AG09309 (cell line): ENCODE data around the gene TXNL4A.
"Not testable (repeated sequence)": the region's sequence is repeated elsewhere in the genome, so short reads cannot be mapped to it uniquely, and the experiment has no call there.

Experiments
- DNase-seq: peaks from one replicate; pipeline ENCODE4 v3.0.0-alpha.2; 2010; ENCODE audit warnings: low read depth
- H3K4me3 ChIP-seq: 2 replicates; pipeline ENCODE4 v1.5.1; 2011; ENCODE audit warnings: mild to moderate bottlenecking, low read depth, low read length, moderate library complexity; ENCODE audit not compliant: control insufficient read depth
- TF ChIP-seq, protein P1 (sequence below): IDR thresholded peaks from 2 replicates; pipeline ENCODE4 v1.5.1; 2011; ENCODE audit warnings: mild to moderate bottlenecking, low read depth, low read length, inconsistent platforms; ENCODE audit not compliant: insufficient read depth, control insufficient read depth; ENCODE audit errors: missing control alignments

The TXNL4A gene

DNA sequence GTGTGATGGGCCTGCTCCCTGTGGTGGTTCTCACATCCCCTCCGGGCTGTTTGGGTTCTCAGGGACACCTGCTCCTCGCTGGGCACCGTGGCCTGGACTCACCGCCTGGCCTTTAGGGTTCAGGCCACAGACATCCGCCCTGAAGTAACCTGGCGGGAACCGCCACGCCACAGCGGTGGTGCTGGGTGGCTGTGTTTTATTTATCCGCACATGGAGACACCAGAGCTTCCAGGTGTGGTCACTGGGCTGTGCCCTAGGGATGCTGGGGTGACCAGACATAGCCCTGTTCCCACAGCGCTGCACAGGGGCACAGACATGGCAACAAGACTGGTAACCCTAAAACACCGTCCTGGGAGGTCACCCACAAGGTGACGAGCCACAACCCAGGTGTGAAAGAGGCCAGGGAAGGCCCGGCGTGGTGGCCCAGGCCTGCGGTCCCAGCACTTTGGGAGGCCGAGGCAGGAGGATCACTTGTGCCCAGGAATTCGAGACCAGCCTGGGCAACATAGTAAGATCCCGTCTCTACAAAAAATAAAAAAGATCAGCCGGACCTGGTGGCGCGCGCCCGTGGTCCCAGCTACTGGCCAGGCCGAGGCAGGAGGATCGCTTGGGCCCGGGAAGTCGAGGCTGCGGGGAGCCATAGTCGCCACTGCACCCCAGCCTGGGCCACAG, 24.6 kb downstream of the TXNL4A start:
- TF ChIP-seq, protein P1, sequence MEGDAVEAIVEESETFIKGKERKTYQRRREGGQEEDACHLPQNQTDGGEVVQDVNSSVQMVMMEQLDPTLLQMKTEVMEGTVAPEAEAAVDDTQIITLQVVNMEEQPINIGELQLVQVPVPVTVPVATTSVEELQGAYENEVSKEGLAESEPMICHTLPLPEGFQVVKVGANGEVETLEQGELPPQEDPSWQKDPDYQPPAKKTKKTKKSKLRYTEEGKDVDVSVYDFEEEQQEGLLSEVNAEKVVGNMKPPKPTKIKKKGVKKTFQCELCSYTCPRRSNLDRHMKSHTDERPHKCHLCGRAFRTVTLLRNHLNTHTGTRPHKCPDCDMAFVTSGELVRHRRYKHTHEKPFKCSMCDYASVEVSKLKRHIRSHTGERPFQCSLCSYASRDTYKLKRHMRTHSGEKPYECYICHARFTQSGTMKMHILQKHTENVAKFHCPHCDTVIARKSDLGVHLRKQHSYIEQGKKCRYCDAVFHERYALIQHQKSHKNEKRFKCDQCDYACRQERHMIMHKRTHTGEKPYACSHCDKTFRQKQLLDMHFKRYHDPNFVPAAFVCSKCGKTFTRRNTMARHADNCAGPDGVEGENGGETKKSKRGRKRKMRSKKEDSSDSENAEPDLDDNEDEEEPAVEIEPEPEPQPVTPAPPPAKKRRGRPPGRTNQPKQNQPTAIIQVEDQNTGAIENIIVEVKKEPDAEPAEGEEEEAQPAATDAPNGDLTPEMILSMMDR, result no peak
- H3K4me3 ChIP-seq, result peak overlapping the region; percentile 80
- no peak for DNase-seq

DNA sequence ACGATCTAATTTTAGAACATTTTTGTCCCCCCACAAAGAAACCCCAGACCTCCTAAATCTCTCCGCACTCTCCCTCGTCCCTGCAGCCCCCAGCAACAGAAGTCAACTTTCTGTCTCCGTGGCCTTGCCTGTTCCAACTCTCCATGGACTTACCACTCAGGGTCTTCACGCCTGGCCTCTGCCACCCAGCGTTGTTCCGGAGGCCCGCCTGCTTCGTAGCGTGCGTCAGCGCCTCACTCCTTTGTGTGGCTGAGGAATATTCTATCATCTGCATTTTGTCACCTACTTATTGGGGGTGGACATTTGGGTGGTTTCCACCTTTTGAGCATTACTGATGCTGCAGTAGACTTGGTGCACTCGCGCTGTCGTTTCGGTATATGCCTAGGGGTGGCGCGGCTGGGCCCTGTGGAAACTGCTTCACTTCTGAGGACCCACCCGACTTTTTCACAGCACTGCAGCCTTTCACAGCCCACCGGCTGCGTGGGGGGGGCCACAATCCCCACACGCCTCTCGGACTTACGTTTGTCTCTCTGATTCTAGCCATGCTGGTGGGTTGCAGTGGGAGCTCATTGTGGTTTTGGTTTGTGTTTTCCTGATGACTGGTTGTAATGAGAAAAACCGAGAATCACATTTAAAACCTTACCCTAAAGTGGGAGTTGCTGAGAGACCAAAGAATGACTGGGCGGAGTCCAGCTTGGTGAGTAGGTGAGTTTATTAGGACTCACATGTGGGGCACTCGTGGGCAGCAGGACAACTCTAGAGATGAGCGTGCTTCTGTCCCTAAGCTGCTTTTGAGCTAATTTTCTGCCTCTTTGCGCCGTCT, 25.3 kb downstream of the TXNL4A start:
- TF ChIP-seq, protein P1, result no peak
- no peak overlapping the region for H3K4me3 ChIP-seq

DNA sequence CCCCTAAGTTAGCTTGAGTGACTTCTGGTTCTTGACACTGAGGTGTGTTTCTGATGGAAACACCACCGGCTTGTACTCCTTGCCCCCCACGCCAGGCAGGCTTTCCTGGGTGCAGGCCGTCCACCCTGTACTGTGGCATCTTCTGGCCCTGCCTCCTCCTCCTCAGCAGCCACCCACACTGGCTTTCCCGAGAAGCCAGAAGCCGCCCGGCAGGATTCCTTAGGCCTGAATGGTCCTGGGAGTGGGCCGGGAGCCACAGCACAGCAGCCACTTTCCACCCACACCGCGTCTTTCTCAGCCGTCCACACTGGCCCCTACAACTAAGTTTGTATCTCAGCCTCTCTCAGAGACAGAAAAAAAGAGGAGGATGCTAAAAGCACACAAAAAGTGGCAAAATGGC, 26.1 kb downstream of the TXNL4A start:
- TF ChIP-seq, protein P1, result no peak
- no peak overlapping the region for H3K4me3 ChIP-seq
- no peak for DNase-seq

More for the DNA sequence above, 25.3 kb downstream of the TXNL4A start:
- DNase-seq, result no peak

DNA sequence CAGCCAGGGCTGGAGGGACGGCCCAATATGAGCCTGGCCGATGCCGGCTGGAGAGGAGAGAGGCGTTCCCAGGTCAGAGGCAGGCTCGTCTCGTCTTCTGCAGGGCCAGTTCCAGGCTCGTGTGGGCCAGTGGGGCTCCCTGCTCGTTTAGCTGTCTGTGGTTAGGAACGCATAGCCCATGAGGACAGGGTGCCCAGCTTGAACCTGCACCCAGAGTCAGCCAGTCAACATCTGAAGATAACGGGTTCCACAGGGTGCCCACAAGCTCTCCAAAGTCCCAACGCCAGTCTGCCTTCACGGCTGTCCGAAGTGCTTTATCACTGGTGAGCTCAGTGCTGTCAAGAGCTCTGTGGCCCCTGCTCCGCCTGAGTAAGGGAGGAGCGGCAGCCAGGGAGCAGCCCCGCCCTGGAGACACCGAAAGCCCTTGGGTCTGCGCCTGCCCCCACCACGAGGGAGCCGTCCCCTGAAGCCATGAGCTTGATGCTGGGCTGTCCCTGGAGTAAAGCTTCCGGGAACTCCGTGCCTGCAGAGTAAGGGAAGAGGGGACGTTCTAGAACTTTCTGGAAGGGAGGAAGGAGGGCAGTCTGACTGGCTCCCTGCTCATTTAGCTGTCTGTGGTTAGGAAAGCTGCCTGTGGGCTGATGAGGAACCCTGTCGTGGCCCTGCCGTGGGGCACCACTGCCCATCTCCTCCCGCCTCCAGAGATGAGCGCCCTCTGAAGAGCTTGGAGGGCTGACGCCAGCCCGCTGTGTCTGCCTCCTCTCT, 26.7 kb downstream of the TXNL4A start:
- no peak overlapping the region for H3K4me3 ChIP-seq

DNA sequence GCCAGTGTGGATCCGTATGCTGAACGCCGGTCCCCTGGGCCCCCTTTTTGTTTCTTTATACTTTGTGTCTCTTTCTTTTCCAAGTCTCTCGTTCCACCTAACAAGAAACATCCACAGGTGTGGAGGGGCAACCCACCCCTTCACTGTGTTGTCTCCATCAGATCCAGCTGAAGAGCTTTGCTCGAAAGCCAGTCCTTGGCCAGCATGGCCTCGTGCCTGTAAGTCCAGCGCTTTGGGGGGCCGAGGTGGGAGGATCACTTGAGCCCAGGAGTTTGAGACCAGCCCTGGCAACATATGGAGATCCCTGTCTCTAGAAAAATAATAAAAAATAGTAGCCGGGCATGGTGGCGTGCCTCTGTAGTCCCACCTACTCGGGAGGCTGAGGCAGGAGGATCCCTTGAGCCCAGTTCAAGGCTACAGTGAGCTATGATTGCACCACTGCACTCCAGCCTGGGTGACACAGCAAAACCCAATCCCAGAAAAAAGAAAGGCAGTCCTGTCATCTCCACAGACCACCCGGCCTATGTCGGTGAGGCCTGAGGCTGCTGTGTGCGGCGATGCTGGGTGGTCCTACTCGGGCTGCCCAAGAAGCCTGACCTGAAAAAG, 27.3 kb downstream of the TXNL4A start:
- no peak for DNase-seq
- no peak overlapping the region for H3K4me3 ChIP-seq
- TF ChIP-seq, protein P1, result no peak

More for the DNA sequence above, 26.7 kb downstream of the TXNL4A start:
- TF ChIP-seq, protein P1, result no peak
- no peak for DNase-seq

DNA sequence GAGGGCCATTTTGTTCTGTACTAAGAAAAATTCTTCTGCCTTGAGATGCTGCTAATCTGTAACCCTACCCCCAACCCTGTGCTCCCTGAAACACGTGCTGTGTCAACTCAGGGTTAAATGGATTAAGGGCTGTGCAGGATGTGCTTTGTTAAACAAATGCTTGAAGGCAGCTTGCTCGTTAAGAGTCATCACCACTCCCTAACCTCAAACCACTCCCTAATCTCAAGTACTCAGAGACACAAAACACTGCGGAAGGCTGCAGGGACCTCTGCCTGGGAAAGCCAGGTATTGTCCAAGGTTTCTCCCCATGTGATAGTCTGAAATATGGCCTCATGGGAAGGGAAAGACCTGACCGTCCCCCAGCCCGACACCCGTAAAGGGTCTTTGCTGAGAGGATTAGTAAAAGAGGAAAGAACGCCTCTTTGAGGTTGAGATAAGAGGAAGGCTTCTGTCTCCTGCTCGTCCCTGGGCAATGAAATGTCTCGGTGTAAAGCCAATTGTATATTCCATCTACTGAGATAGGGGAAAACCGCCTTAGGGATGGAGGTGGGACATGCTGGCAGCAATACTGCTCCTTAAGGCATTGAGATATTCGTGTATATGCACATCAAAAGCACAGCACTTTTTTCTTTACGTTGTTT, 28.1 kb downstream of the TXNL4A start:
- not testable (repeated sequence) for DNase-seq, H3K4me3 ChIP-seq
